T-cell (primary cell): Measurements from ENCODE around the gene VPS13D. TPM values are rescaled to one million over a fixed set of nuclear protein-coding genes. Genes with fewer than 3 reads are reported as not detected.
A peak's percentile ranks its signal among the peaks of the same experiment; 100 is the strongest.

Experiments used
- ATAC-seq, 4 experiments: fragments of 200-7000 bp in 3 of 4; fragments of 150-1000 bp in 1 of 4; cut with Tn5 transposase; replicated peaks in 1 of 4; 1 replicate in 3 of 4; 2 replicates in 1 of 4; pipeline ENCODE4 v1.10.0; 2021; ENCODE audit warnings: moderate library complexity in 3 of 4, mild to moderate bottlenecking in 2 of 4, moderate number of reproducible peaks in 1 of 4
- CTCF ChIA-PET, 2 donors: fragments of 300-600 bp; sonication (Branson Sonifier 250); formaldehyde crosslinking; loops; one replicate each; lab custom pipeline; 2022; ENCODE audit warnings: antibody characterized with exemption in 2 of 2; lab: Charles Lee
- POLR2A ChIA-PET, 2 donors: fragments of 300-600 bp; sonication (Branson Sonifier 250); formaldehyde crosslinking; loops; one replicate each; lab custom pipeline; 2022; ENCODE audit warnings: antibody characterized with exemption in 2 of 2; lab: Charles Lee
- DNase-seq, 35 experiments: peaks; one replicate each; pipeline versions ENCODE4 v3.0.0 to v3.0.0-alpha.2; 2013 to 2023
- H3K27ac ChIP-seq: one replicate; pipeline ENCODE4 v1.5.1; 2013; ENCODE audit warnings: low read length
- H3K27me3 ChIP-seq, 2 experiments: replicated peaks in 1 of 2; 1 replicate in 1 of 2; 2 replicates in 1 of 2; pipeline versions ENCODE4 v1.6.1 to v1.7.0; 2013; ENCODE audit warnings: low read length in 1 of 2, mixed read lengths in 1 of 2; ENCODE audit not compliant: control insufficient read depth in 2 of 2, insufficient read depth in 2 of 2; ENCODE audit errors: extremely low read depth in 1 of 2
- H3K36me3 ChIP-seq, 2 donors: 1 replicate in 1 of 2; 2 replicates in 1 of 2; pipeline versions ENCODE4 v1.6.1 to v1.7.0; 2013; ENCODE audit warnings: low read length in 1 of 2; ENCODE audit not compliant: control insufficient read depth in 2 of 2, insufficient read depth in 1 of 2; ENCODE audit errors: extremely low read depth in 1 of 2
- H3K4me1 ChIP-seq, 2 experiments: 1 replicate in 1 of 2; 2 replicates in 1 of 2; pipeline versions ENCODE4 v1.6.1 to v1.7.0; 2013; ENCODE audit warnings: low read length in 2 of 2, mixed read lengths in 1 of 2; ENCODE audit not compliant: insufficient read depth in 2 of 2, control insufficient read depth in 1 of 2; ENCODE audit errors: extremely low read depth in 1 of 2
- H3K4me3 ChIP-seq, 2 donors: 1 replicate in 1 of 2; 2 replicates in 1 of 2; pipeline versions ENCODE4 v1.5.1 to v1.7.0; 2013; ENCODE audit warnings: mild to moderate bottlenecking in 2 of 2, low read length in 1 of 2, moderate library complexity in 1 of 2; ENCODE audit not compliant: control insufficient read depth in 1 of 2; ENCODE audit errors: extremely low read depth in 1 of 2
- H3K9me3 ChIP-seq: 2 replicates; pipeline ENCODE4 v1.7.0; 2013
- H3K27ac Mint-ChIP-seq, 2 donors: one replicate each; pipeline ENCODE4 v1.8.0; 2020 to 2021; ENCODE audit warnings: mild to moderate bottlenecking in 2 of 2, mixed read lengths in 2 of 2
- H3K27me3 Mint-ChIP-seq, 2 donors: one replicate each; pipeline ENCODE4 v1.8.0; 2021 to 2022; ENCODE audit warnings: mixed read lengths in 2 of 2
- H3K36me3 Mint-ChIP-seq: one replicate; pipeline ENCODE4 v1.8.0; 2021; ENCODE audit warnings: mixed read lengths
- H3K4me1 Mint-ChIP-seq, 3 donors: one replicate each; pipeline ENCODE4 v1.8.0; 2020 to 2022; ENCODE audit warnings: mixed read lengths in 3 of 3, mild to moderate bottlenecking in 1 of 3
- H3K4me3 Mint-ChIP-seq, 3 donors: one replicate each; pipeline ENCODE4 v1.8.0; 2020 to 2022; ENCODE audit warnings: mild to moderate bottlenecking in 3 of 3, mixed read lengths in 3 of 3, moderate library complexity in 3 of 3
- H3K9me3 Mint-ChIP-seq, 3 donors: one replicate each; pipeline ENCODE4 v1.8.0; 2020 to 2022; ENCODE audit warnings: mixed read lengths in 3 of 3
- WGBS: methylation state at CpG from one replicate; pipeline ENCODE4 v1.1.5; 2013; ENCODE audit warnings: missing lambda C conversion rate; ENCODE audit not compliant: insufficient coverage; 5-methylcytosine and 5-hydroxymethylcytosine counted together
- total RNA-seq, 35 experiments: library from RNA in 6 of 35; stranded (reverse) in 6 of 35; fragments of 120-200 nt in 1 of 35; gene quantifications; one replicate each; pipeline versions ENCODE4 v1.2.1 to v1.2.4 and lab custom pipeline; 2013 to 2026

VPS13D gene
- total RNA-seq, 5 donors from 2014 or later (not counting 1 experiment from before 2014, with no cell fraction given), result 73.5 to 85.9 (median 75.8) TPM

GRCh38 chr1:12506281-12507280 lies 276.8 kb downstream of the VPS13D start:
- no peak overlapping the region for H3K4me3 ChIP-seq
- Mint-ChIP-seq H3K27me3 (no peaks in the 10 kb centered on the region), H3K4me3 (no peak overlapping the region), H3K27ac (peak overlapping the region in 1 of 2 donors; percentile 28), H3K9me3 (no peaks in the 10 kb centered on the region), H3K4me1 (peaks cover 31 to 41% (median 32%) of the 10 kb centered on the region in 3 donors), H3K36me3 (peaks cover 41% of the 10 kb centered on the region)
- H3K27ac ChIP-seq, result no peak overlapping the region
- POLR2A ChIA-PET, result no interaction called here
- ATAC-seq (no peak), DNase-seq (peak in 1 of 35 experiments; percentile 15)
- 96% methylated on average over 17 of the region's 28 CpGs for WGBS
- peaks cover 5 to 27% of the 10 kb centered on the region in 2 donors for H3K36me3 ChIP-seq
- peaks cover 12 to 30% of the 10 kb centered on the region in 2 experiments for H3K4me1 ChIP-seq
- CTCF ChIA-PET, result no interaction called here
- H3K27me3 ChIP-seq, result no peaks in the 10 kb centered on the region
- no peaks in the 10 kb centered on the region for H3K9me3 ChIP-seq

GRCh38 chr1:12507631-12508030 lies 277.8 kb downstream of the VPS13D start:
- POLR2A ChIA-PET, result no interaction called here
- H3K27ac Mint-ChIP-seq, result no peak overlapping the region

GRCh38 chr1:12508849-12509248 lies 279.0 kb downstream of the VPS13D start:
- H3K27me3 Mint-ChIP-seq, result no peaks in the 10 kb centered on the region
- peak overlapping the region; percentile 80 to 86 for H3K27ac Mint-ChIP-seq
- no peak for DNase-seq
- H3K9me3 ChIP-seq, result no peaks in the 10 kb centered on the region
- H3K4me3 ChIP-seq, result no peak overlapping the region
- H3K36me3 Mint-ChIP-seq, result peaks cover 38% of the 10 kb centered on the region
- over 99% methylated on average over 10 of the region's 11 CpGs for WGBS
- H3K27me3 ChIP-seq, result no peaks in the 10 kb centered on the region
- peaks cover 5 to 27% of the 10 kb centered on the region in 2 donors for H3K36me3 ChIP-seq
- POLR2A ChIA-PET, result interaction anchor here in 1 of 2 donors (0.6 kb wide), 1 partner anchor 161 kb away, joined by 6 read pairs; no protein-coding TSS in a partner anchor
- H3K9me3 Mint-ChIP-seq, result peaks cover 0 to 4% (median 4%) of the 10 kb centered on the region in 3 donors
- peaks cover 47 to 50% (median 50%) of the 10 kb centered on the region in 3 donors for H3K4me1 Mint-ChIP-seq
- ATAC-seq, result no peak
- peaks cover 16 to 41% of the 10 kb centered on the region in 2 experiments for H3K4me1 ChIP-seq
- no peak overlapping the region for H3K27ac ChIP-seq
- H3K4me3 Mint-ChIP-seq, result peak overlapping the region in 1 of 3 donors; percentile 36
- CTCF ChIA-PET, result no interaction called here

More at GRCh38 chr1:12507631-12508030, 277.8 kb downstream of the VPS13D start:
- H3K36me3 ChIP-seq, result peaks cover 5 to 27% of the 10 kb centered on the region in 2 donors
- H3K27me3 ChIP-seq, result no peaks in the 10 kb centered on the region
- Mint-ChIP-seq H3K9me3 (peaks cover 0 to under 1% (median 0%) of the 10 kb centered on the region in 3 donors), H3K27me3 (no peaks in the 10 kb centered on the region), H3K4me1 (peaks cover 36 to 41% (median 38%) of the 10 kb centered on the region in 3 donors), H3K36me3 (peaks cover 39% of the 10 kb centered on the region), H3K4me3 (no peak overlapping the region)
- ATAC-seq (no peak), DNase-seq (no peak)
- no peak overlapping the region for H3K4me3 ChIP-seq
- WGBS, result 98% methylated on average over 9 of the region's 11 CpGs
- H3K4me1 ChIP-seq, result peaks cover 13 to 37% of the 10 kb centered on the region in 2 experiments
- H3K27ac ChIP-seq, result no peak overlapping the region
- no peaks in the 10 kb centered on the region for H3K9me3 ChIP-seq
- CTCF ChIA-PET, result no interaction called here

- H3K27me3 ChIP-seq, result no peaks in the 10 kb centered on the region
- no peak for DNase-seq
- peaks cover 19 to 39% of the 10 kb centered on the region in 2 experiments for H3K4me1 ChIP-seq
- Mint-ChIP-seq H3K4me1 (peaks cover 53 to 54% (median 53%) of the 10 kb centered on the region in 3 donors), H3K36me3 (peaks cover 29% of the 10 kb centered on the region), H3K27ac (peak overlapping the region; percentile 94 to 98), H3K9me3 (peaks cover 0 to 4% (median 4%) of the 10 kb centered on the region in 3 donors), H3K4me3 (peak overlapping the region; percentile 69 to 78 (median 77)), H3K27me3 (no peaks in the 10 kb centered on the region)
- CTCF ChIA-PET, result no interaction called here
- no peaks in the 10 kb centered on the region for H3K9me3 ChIP-seq
- 86% methylated on average over 2 of the region's 3 CpGs for WGBS
- ATAC-seq, result no peak
- peak overlapping the region; percentile 45 to 70 for H3K4me3 ChIP-seq
- peak overlapping the region; percentile 84 for H3K27ac ChIP-seq
- POLR2A ChIA-PET, result interaction anchor here in 1 of 2 donors (0.7 kb wide), 1 partner anchor 492 kb away, joined by 3 read pairs; no protein-coding TSS in a partner anchor
- H3K36me3 ChIP-seq, result peaks cover 2 to 20% of the 10 kb centered on the region in 2 donors
Measured at GRCh38 chr1:12511128-12511484, 281.3 kb downstream of the VPS13D start.

GRCh38 chr1:12511516-12512468 lies 282.0 kb downstream of the VPS13D start:
- Mint-ChIP-seq H3K9me3 (peaks cover 0 to 4% (median 4%) of the 10 kb centered on the region in 3 donors), H3K36me3 (peaks cover 25% of the 10 kb centered on the region), H3K4me1 (peaks cover 49 to 56% (median 55%) of the 10 kb centered on the region in 3 donors), H3K27me3 (no peaks in the 10 kb centered on the region), H3K27ac (peak overlapping the region; percentile 94 to 98), H3K4me3 (peak overlapping the region; percentile 45 to 78 (median 69))
- Histone ChIP-seq H3K27me3 (no peaks in the 10 kb centered on the region), H3K36me3 (peaks cover 0 to 14% of the 10 kb centered on the region in 2 donors), H3K9me3 (no peaks in the 10 kb centered on the region), H3K4me1 (peaks cover 16 to 40% of the 10 kb centered on the region in 2 experiments), H3K4me3 (peak overlapping the region; percentile 45 to 70), H3K27ac (peak overlapping the region; percentile 84)
- ChIA-PET POLR2A (interaction anchor here in 1 of 2 donors (0.5 kb wide), 1 partner anchor 1580 kb away, joined by 3 read pairs; no protein-coding TSS in a partner anchor), CTCF (interaction anchor here in 1 of 2 donors (0.6 kb wide), 1 partner anchor 41 kb away, joined by 3 read pairs; no protein-coding TSS in a partner anchor)
- 89% methylated on average over 8 of the region's 13 CpGs for WGBS
- ATAC-seq, result no peak
- DNase-seq, result no peak
